ENCODE data around the gene TNK2.
A peak's percentile ranks its signal among the peaks of the same experiment; 100 is the strongest.

TNK2 gene

DNA sequence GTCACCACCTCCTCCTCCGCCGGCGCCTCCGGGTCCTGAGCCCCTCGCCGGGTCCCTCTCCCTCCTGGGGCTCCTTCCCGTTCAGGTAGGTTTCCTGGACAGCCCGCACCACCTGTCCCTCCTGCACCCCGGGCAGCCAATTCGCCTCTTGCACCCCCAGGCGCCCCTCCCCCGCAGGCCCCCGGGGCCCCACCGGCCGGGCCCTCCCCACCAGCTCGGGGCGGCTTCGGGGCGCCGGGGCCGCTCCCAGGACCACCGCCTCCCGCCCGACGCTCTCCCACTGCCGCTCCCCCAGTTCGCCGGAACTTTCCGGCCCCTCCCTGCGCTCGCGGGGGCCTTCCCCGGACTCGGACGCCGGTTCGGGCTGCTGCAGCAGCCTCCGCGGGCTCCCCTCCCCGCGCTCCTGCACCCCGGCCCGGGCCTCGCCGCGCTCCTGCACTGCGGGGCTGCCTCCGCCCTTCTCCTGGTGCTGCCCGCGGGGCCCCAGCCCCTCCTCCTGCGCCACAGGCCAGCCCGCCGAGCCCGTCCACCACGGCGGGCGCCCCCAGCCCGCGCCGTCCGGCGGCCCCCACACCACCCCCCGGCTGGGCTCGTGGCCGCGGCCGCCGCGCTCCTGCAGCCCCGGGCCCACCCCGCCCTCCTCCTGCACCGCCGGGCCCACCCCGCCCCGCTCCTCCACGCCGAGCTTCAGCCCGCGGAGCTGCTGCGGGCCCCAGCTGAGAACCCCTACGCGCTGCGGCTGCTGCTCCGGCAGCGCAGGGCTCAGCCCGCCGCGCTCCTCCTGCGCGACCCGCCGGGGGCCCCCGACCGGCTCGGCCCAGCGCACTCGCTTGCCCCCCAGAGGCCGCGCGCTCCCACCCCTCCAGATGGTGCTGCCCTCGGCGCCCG lies 587 bp upstream of the TNK2 start:
- TF ChIP-seq, protein P1, sequence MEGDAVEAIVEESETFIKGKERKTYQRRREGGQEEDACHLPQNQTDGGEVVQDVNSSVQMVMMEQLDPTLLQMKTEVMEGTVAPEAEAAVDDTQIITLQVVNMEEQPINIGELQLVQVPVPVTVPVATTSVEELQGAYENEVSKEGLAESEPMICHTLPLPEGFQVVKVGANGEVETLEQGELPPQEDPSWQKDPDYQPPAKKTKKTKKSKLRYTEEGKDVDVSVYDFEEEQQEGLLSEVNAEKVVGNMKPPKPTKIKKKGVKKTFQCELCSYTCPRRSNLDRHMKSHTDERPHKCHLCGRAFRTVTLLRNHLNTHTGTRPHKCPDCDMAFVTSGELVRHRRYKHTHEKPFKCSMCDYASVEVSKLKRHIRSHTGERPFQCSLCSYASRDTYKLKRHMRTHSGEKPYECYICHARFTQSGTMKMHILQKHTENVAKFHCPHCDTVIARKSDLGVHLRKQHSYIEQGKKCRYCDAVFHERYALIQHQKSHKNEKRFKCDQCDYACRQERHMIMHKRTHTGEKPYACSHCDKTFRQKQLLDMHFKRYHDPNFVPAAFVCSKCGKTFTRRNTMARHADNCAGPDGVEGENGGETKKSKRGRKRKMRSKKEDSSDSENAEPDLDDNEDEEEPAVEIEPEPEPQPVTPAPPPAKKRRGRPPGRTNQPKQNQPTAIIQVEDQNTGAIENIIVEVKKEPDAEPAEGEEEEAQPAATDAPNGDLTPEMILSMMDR (conservative IDR thresholded peaks at IDR 0.05) = no peak
- H3K27ac ChIP-seq = peak overlapping the region; percentile 96

DNA sequence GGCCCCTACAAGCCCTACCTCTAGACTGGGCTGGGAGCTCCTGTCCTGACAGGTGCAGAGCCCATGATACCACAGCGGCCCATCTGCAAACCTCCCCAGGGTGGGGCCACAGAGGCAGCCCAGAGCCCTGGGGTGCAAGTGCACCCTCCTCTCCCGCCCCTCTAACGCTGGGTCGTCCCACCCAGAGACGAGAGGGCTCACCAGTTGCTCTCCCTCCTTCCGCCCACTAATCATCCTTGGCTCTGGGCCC lies 742 bp downstream of the TNK2 start:
- peak overlapping the region; percentile 96 for H3K27ac ChIP-seq
- TF ChIP-seq, protein P1 (conservative IDR thresholded peaks at IDR 0.05) = no peak

DNA sequence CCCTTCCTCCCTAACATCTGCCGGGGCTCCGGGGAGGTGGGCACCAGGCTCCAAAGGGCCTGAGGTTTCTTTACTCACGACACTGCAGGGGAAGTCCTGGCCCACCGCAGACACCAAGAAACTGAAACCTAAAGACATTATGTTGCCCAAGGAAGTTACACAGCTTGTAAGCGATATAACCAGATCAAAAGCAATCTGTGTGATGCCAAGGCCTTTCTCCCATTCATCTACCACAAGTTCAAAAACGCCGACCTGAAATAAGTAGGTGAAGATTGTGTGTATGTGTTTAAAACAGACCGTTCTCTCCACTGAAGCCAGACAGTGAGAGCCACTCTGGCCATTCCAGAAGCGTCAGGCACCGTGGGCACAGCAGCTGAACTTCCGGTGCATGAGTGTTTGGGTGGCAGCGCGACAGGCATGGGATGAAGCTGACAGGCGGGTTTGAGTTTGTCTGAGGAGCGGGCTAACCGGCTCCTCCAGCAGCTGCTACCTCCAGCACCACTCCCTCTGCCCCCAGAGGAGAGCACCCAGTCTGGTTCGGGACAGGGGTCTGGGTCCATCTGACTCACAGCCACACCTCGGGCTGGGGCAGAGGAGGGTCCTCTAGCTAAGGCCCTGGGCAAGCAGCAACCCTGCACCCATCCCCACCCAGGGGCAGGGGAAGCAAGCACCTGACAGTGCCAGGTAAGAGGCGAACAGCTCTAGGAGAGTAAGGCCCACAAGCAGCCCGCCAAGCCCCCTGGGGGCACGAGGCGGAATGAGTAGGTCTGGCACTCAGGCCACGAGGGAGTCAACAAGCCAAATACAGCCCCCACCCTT lies 1.3 kb downstream of the TNK2 start:
- peak overlapping the region; percentile 96 for H3K27ac ChIP-seq
- TF ChIP-seq, protein P1 (conservative IDR thresholded peaks at IDR 0.05) = no peak

DNA sequence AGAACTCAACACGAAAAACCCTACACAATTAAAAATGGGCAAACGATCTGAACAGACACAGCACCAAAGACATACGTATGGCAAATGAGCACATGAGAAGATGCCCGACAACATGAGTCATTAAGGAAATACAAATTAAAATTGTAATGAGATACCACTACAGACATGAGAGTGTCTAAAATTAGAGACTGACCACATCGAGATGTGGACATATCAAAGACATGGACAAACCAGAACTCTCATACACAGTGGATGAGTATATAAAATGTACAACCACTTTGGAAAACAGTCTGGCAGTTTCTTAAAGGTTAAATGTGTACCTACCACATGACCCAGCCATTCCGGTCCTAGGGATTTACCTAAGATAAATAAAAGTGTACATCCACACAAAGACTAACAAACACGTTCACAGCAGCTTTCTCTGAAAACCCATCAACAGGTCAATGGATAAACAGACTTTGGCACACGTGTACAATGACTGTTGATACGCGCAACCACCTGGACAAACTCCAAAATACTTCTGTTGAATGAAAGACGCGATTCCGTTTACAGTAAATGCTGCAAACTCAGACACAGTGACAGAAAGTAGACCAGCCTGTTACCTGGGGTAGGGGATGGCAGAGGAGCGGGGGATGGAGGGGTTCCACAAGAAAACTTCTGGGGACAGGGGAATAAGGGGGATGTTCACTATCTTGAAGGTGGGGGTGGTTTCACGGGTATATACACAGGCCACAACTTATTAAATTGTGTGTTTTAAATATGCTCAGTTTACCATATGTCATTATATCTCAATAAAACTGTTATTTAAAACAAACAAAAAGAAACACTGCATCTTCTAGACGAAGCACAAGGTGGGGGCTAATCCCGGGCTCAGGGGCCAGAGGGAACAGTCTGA lies 2.1 kb downstream of the TNK2 start:
- H3K27ac ChIP-seq = peak overlapping the region; percentile 96
- TF ChIP-seq, protein P1 (conservative IDR thresholded peaks at IDR 0.05) = no peak

DNA sequence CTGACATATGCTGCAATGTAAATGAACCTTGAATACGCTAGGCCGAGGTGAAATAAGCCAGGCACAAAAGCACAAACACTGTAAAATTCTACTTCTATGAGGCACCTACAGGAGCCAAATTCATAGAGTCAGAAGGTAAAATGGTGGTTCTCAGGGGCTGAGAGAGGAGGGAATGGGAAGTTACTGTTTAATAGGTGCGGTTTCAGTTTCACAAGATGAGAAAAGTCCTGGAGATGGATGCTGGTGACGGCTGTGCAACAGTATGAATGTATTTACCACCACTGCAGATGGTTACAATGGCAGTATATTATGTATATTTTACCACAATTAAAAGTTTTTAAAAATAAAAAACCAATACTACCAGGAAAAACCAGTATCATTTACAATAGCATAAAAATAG lies 4.0 kb downstream of the TNK2 start:
- TF ChIP-seq, protein P1 (conservative IDR thresholded peaks at IDR 0.05) = no peak
- H3K27ac ChIP-seq = peak overlapping the region; percentile 96

DNA sequence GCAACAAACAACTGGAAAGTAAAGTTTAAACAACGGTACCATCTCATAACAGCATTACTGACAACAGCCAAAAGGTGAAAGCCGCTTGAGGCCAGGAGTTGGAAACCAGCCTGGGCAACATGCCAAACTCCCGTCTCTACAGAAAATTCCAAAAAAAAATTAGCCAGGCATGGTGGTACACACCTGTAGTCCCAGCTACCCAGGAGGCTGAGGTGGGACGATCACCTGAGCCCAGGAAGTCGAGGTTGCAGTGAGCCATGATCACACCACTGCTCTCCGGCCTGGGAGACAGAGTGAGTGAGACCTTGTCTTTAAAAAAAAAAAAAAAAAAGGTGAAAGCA lies 4.4 kb downstream of the TNK2 start:
- H3K27ac ChIP-seq = peak overlapping the region; percentile 96
- TF ChIP-seq, protein P1 (conservative IDR thresholded peaks at IDR 0.05) = no peak

DNA sequence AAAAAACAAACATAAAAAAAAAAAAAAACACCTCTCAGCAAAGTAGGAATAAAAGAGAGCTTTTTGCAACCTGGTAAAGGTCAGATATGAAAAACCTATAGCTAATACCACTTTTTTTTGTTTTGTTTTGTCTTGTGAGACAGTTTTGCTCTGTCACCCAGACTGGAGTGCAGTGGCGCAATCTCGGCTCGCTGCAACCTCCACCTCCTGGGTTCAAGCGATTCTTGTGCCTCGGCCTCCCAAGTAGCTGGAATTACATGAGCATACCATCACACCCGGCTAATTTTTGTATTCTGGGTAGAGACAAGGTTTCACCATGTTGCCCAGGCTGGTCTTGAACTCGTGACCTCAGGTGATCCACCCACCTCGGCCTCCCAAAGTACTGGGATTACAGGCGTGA lies 5.7 kb downstream of the TNK2 start:
- peak overlapping the region; percentile 96; the same call in 1 of the 2 replicates for H3K27ac ChIP-seq

DNA sequence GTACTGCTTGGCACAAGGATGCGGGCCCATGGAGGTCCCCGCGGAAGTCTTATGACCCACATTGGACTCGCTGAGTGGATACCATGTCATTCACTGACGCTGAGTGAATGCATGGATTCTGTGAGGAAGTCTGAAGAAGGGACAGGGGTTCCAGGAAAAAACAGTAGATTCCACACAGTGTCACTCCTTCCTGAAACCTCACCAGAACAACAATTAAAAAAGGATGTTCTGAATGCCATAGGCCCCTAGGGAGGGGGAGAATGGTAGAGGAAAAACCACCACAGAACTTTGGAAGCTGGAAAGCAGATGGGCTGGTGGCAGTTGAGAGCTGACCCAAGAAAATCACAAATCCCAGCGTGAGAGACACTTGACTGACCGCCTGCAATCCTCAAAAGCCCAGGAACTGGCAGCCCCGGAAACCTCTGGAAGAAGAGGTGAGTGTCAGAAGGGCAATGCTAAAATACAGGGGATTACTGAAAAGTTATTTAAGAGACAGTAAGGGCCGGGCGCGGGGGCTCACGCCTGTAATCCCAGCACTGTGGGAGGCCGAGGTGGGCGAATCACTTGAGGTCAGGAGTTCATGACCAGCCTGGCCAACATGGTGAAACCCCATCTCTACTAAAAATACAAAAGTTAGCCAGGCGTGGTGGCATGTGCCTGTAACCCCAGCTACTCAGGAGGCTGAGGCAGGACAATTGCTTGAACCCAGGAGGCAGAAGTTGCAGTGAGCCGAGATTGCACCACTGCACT lies 6.3 kb downstream of the TNK2 start:
- peak overlapping the region; percentile 96; the same call in 1 of the 2 replicates for H3K27ac ChIP-seq
